GM12878 (cell line): ENCODE results near the gene SULT1A3. TPM values are rescaled to one million over a fixed set of nuclear protein-coding genes. Genes with fewer than 3 reads are reported as not detected.

Experiments used
- ATAC-seq: fragments of 200-7000 bp; cut with Tn5 transposase; 3 replicates; pipeline ENCODE4 v1.9.1; 2020; ENCODE audit warnings: mild to moderate bottlenecking, moderate library complexity
- BruUV-seq: library from RNA; stranded (reverse); fragments of 400-500 nt; replicated peaks from 2 replicates; lab custom pipeline; 2021; lab: Mats Ljungman, UMichigan
- CTCF ChIA-PET: fragments of 300-600 bp; sonication (Branson Sonifier 250); formaldehyde crosslinking; extraction: SDS; loops from one replicate; lab custom pipeline; 2021; ENCODE audit warnings: inconsistent platforms; lab: Yijun Ruan, JAX
- POLR2A ChIA-PET: fragments of 350-600 bp; formaldehyde crosslinking; extraction: SDS; loops from one replicate; lab custom pipeline; 2021; ENCODE audit warnings: inconsistent platforms; lab: Charles Lee
- RAD21 ChIA-PET: fragments of 300-600 bp; sonication (Branson Sonifier 250); formaldehyde crosslinking; loops from one replicate; lab custom pipeline; 2023; ENCODE audit warnings: antibody characterized with exemption; ENCODE audit not compliant: unreplicated experiment; lab: Charles Lee
- SMC1A ChIA-PET: fragments of 300-600 bp; sonication (Branson Sonifier 250); formaldehyde crosslinking; loops from one replicate; lab custom pipeline; 2023; ENCODE audit not compliant: unreplicated experiment, uncharacterized antibody; lab: Charles Lee
- DNase-seq: peaks from one replicate; pipeline ENCODE4 v3.0.0-alpha.2; 2011; ENCODE audit warnings: low read depth, low spot score
- FAIRE-seq: peaks from 3 replicates; lab custom pipeline; 2011; peaks lifted over from hg19 to GRCh38; lab: Jason Lieb, UNC
- H2AFZ ChIP-seq: 2 replicates; pipeline ENCODE4 v1.6.0; 2011; ENCODE audit warnings: low read depth, low read length, control low read depth; ENCODE audit not compliant: control insufficient read depth
- H3K27ac ChIP-seq: 2 replicates; pipeline ENCODE4 v1.5.1; 2011; ENCODE audit warnings: control low read depth; ENCODE audit not compliant: control insufficient read depth, insufficient read depth
- H3K27me3 ChIP-seq, 2 experiments: replicated peaks in 1 of 2; 2 replicates each; pipeline versions ENCODE4 v1.6.0 to v1.6.1; 2011; ENCODE audit warnings: low read length in 1 of 2; ENCODE audit not compliant: control insufficient read depth in 2 of 2, insufficient read depth in 2 of 2
- H3K36me3 ChIP-seq, 2 experiments: 2 replicates each; pipeline ENCODE4 v1.5.1; 2011; ENCODE audit warnings: low read length in 1 of 2; ENCODE audit not compliant: control insufficient read depth in 2 of 2, insufficient read depth in 2 of 2
- H3K4me1 ChIP-seq: 2 replicates; pipeline ENCODE4 v1.6.1; 2011; ENCODE audit warnings: mild to moderate bottlenecking, low read length, moderate library complexity, mixed read lengths; ENCODE audit not compliant: control insufficient read depth, insufficient read depth
- H3K4me2 ChIP-seq: 2 replicates; pipeline ENCODE4 v1.6.0; 2011; ENCODE audit warnings: control low read depth; ENCODE audit not compliant: control insufficient read depth, insufficient read depth
- H3K4me3 ChIP-seq: fragments of 200-600 bp; sonication (generic); 2 replicates; pipeline ENCODE4 v1.5.1; 2016
- H3K79me2 ChIP-seq: 2 replicates; pipeline ENCODE4 v1.6.0; 2011; ENCODE audit warnings: low read length; ENCODE audit not compliant: control insufficient read depth, insufficient read depth
- H3K9ac ChIP-seq: 2 replicates; pipeline ENCODE4 v1.8.0; 2011; ENCODE audit warnings: low read length, control low read depth, mixed read lengths; ENCODE audit not compliant: control insufficient read depth, insufficient read depth
- H3K9me3 ChIP-seq: replicated peaks from 3 replicates; pipeline ENCODE4 v1.5.1; 2011; ENCODE audit warnings: mild to moderate bottlenecking, low read length; ENCODE audit not compliant: control insufficient read depth, insufficient read depth
- H4K20me1 ChIP-seq: 2 replicates; pipeline ENCODE4 v1.6.0; 2011; ENCODE audit not compliant: control insufficient read depth, insufficient read depth
- CBFB ChIP-seq: IDR thresholded peaks from 2 replicates; pipeline ENCODE4 v1.6.1; 2016; ENCODE audit warnings: antibody characterized with exemption, low read depth
- CEBPB ChIP-seq, 2 experiments: fragments of 150-350 bp in 1 of 2; IDR thresholded peaks; 2 replicates each; pipeline ENCODE4 v1.6.1; 2012 to 2014; ENCODE audit warnings: low read depth in 2 of 2, low read length in 2 of 2, borderline replicate concordance in 1 of 2, inconsistent platforms in 1 of 2
- CREB1 ChIP-seq: IDR thresholded peaks from 2 replicates; pipeline ENCODE4 v1.6.1; 2012; ENCODE audit warnings: low read depth, mild to moderate bottlenecking, inconsistent platforms
- ELK1 ChIP-seq: IDR thresholded peaks from 2 replicates; pipeline ENCODE4 v1.6.1; 2012; ENCODE audit warnings: low read depth, low read length, improper control_type of control experiment
- EP300 ChIP-seq, 2 experiments: fragments of 150-350 bp in 1 of 2; IDR thresholded peaks; 2 replicates each; pipeline ENCODE4 v1.6.1; 2011 to 2012; ENCODE audit warnings: low read depth in 2 of 2, low read length in 2 of 2, borderline replicate concordance in 1 of 2, improper control_type of control experiment in 1 of 2, inconsistent platforms in 1 of 2; ENCODE audit not compliant: control insufficient read depth in 1 of 2
- GATAD2B ChIP-seq: fragments of 450-650 bp; conservative IDR thresholded peaks from 2 replicates; pipeline ENCODE4 v1.6.1; 2017; ENCODE audit warnings: low read depth, mild to moderate bottlenecking, moderate library complexity
- IKZF1 ChIP-seq: fragments of 450-650 bp; conservative IDR thresholded peaks from 2 replicates; pipeline ENCODE4 v1.6.1; 2017; ENCODE audit warnings: antibody characterized with exemption, mild to moderate bottlenecking
- IKZF2 ChIP-seq, 2 experiments: fragments of 450-650 bp; IDR thresholded peaks; 2 replicates each; pipeline ENCODE4 v1.6.1; 2017; ENCODE audit warnings: mild to moderate bottlenecking in 2 of 2, moderate library complexity in 2 of 2
- MTA2 ChIP-seq: fragments of 450-650 bp; IDR thresholded peaks from 2 replicates; pipeline ENCODE4 v1.6.1; 2016; ENCODE audit warnings: low read depth, mild to moderate bottlenecking, moderate library complexity
- PML ChIP-seq: IDR thresholded peaks from 2 replicates; pipeline ENCODE4 v1.6.1; 2012; ENCODE audit warnings: low read length, inconsistent platforms
- POLR2A ChIP-seq: IDR thresholded peaks from 2 replicates; pipeline ENCODE4 v1.6.1; 2011; ENCODE audit warnings: low read depth, mild to moderate bottlenecking, low read length
- POLR2AphosphoS5 ChIP-seq: IDR thresholded peaks from 2 replicates; pipeline ENCODE4 v1.6.1; 2011; ENCODE audit warnings: mild to moderate bottlenecking, low read length, inconsistent platforms
- RBBP5 ChIP-seq: fragments of 200-600 bp; sonication (generic); conservative IDR thresholded peaks from 2 replicates; pipeline ENCODE4 v1.6.1; 2016
- SKIL ChIP-seq: fragments of 450-650 bp; IDR thresholded peaks from 2 replicates; pipeline ENCODE4 v1.6.1; 2017; ENCODE audit warnings: mild to moderate bottlenecking, low read depth, inconsistent platforms; ENCODE audit not compliant: poor library complexity, severe bottlenecking
- SPI1 ChIP-seq: IDR thresholded peaks from 2 replicates; pipeline ENCODE4 v1.6.1; 2011; ENCODE audit warnings: low read depth, mild to moderate bottlenecking, low read length, moderate library complexity, borderline replicate concordance; ENCODE audit not compliant: insufficient read depth
- SRF ChIP-seq, 2 experiments: IDR thresholded peaks; 2 replicates each; pipeline ENCODE4 v1.6.1; 2011; ENCODE audit warnings: low read depth in 2 of 2, low read length in 2 of 2, mild to moderate bottlenecking in 1 of 2, moderate library complexity in 1 of 2
- WGBS: methylation state at CpG from one replicate; pipeline ENCODE4 v1.1.6; 2016; ENCODE audit warnings: low lambda C conversion rate; ENCODE audit not compliant: insufficient replicate concordance, insufficient coverage; ENCODE audit errors: missing lambda C conversion rate; 5-methylcytosine and 5-hydroxymethylcytosine counted together
- in situ Hi-C: fragments of 300-500 bp; cut with MboI; formaldehyde crosslinking; loops from 9 replicates; pipeline ENCODE4 v1.14.3; 2018; ENCODE audit warnings: mixed read lengths
- intact Hi-C: fragments of 100-400 bp; cut with micrococcal nuclease; formaldehyde crosslinking; loops from one replicate; pipeline ENCODE4 v1.14.2; 2022; ENCODE audit not compliant: unreplicated experiment
- polyA plus RNA-seq, 11 experiments: library from polyadenylated mRNA; depleted of rRNA in 4 of 11; unstranded in 6 of 11; stranded (reverse) in 5 of 11; fragments of >200 nt; fragmentation: Nextera tagmentation in 4 of 11; fragmentation: Illumina TruSeq in 1 of 11; extraction: Ambion mirVana in 4 of 11; extraction: Trizol in 1 of 11; gene quantifications; 1 replicate in 1 of 11; 2 replicates in 10 of 11; pipeline versions ENCODE4 v1.2.1 to v1.2.3, GENCODE V29; 2011 to 2016; ENCODE audit warnings: inconsistent platforms in 2 of 11, missing spikeins in 2 of 11, low read depth in 1 of 11
- total RNA-seq, 4 experiments: library from RNA; depleted of rRNA in 3 of 4; stranded (reverse); fragments of >200 nt in 3 of 4; fragmentation: Illumina TruSeq in 1 of 4; extraction: Trizol in 1 of 4; gene quantifications; 2 replicates each; pipeline versions ENCODE4 v1.2.1 to v1.2.3, GENCODE V29; 2013 to 2021

Gene SULT1A3
- total and polyA plus RNA-seq, 10 of the 15 experiments (the other 5 are each of a cell fraction or from before 2014, with no cell fraction given) = 3.3 to 15.8 (median 6.2) TPM

- intact Hi-C loops = no loop called here
- Histone ChIP-seq H3K36me3 (peaks cover 17 to 29% of the 10 kb centered on the region in 2 experiments), H3K4me2 (peak overlapping the region; percentile 100), H2AFZ (no peak overlapping the region), H4K20me1 (no peaks in the 10 kb centered on the region), H3K9me3 (no peaks in the 10 kb centered on the region), H3K27me3 (no peaks in the 10 kb centered on the region), H3K4me1 (peaks cover 28% of the 10 kb centered on the region), H3K9ac (peak overlapping the region; percentile 99), H3K4me3 (peak overlapping the region; percentile 96), H3K79me2 (peaks cover 55% of the 10 kb centered on the region), H3K27ac (peak overlapping the region; percentile 100)
- in situ Hi-C loops = loop anchor here (10.0 kb wide), 2 partner anchors 449 to 509 kb away; partner anchors contain the start of gene SRCAP
- peak; percentile 65 for ATAC-seq
- peak; percentile 89 for FAIRE-seq
- DNase-seq = peak; percentile 79
- ChIA-PET CTCF (interaction anchor here (1.0 to 4.9 kb wide), 8 partner anchors 43 to 473 kb away, joined by 3 to 45 read pairs (median 4); partner anchors contain the start of genes FBRS, GDPD3 and TBX6), RAD21 (interaction anchor here (0.6 to 2.8 kb wide), 11 partner anchors 43 to 434 kb away, joined by 3 to 18 read pairs (median 3); partner anchors contain the start of genes ALDOA, DCTPP1 and TBX6), POLR2A (interaction anchor here (0.7 to 5.2 kb wide), 14 partner anchors 60 to 421 kb away, joined by 3 to 59 read pairs (median 4); partner anchors contain the start of genes ALDOA, CD2BP2, TBX6 and YPEL3), SMC1A (interaction anchor here (1.0 to 4.0 kb wide), 4 partner anchors 43 to 185 kb away, joined by 5 to 30 read pairs (median 6); partner anchors contain the start of gene TBX6)
- no TSS peak for BruUV-seq
- 0% methylated on average over 13 of the region's 15 CpGs for WGBS
- TF ChIP-seq GATAD2B (0 out of 2 replicates have a peak, but pooled peaks have one; percentile 17), SRF (IDR thresholded peaks at IDR 0.05; ENCODE audit: low read depth in 2 of 2, low read length in 2 of 2) (peak; percentile 97 to 99), EP300 (IDR thresholded peaks at IDR 0.05; ENCODE audit: borderline replicate concordance in 1 of 2, control insufficient read depth in 1 of 2, low read depth in 2 of 2, low read length in 2 of 2) (peak; percentile 30 to 48; a peak in 1 of 4 replicates), SPI1 (peak; percentile 96), IKZF2 (IDR thresholded peaks at IDR 0.05) (0 out of 4 replicates have a peak, but pooled peaks of 1 of the 2 experiments have one; percentile 25), CREB1 (no peak), PML (no peak), POLR2AphosphoS5 (peak; percentile 8), CEBPB (IDR thresholded peaks at IDR 0.05; ENCODE audit: borderline replicate concordance in 1 of 2, low read depth in 2 of 2, low read length in 2 of 2) (peak in 1 of 2 experiments; percentile 65; a peak in 1 of 4 replicates), IKZF1 (peak; percentile 42), MTA2 (no peak), POLR2A (peak; percentile 46), SKIL (no peak), ELK1 (peak; percentile 82), CBFB (peak; percentile 68), RBBP5 (no peak)
Observed at GRCh38 chr16:30185683-30186421, 13.2 kb upstream of the SULT1A3 start.
